H1 (cell line): Measurements from ENCODE around the gene RBM44. TPM values are rescaled to one million over a fixed set of nuclear protein-coding genes. Genes with fewer than 3 reads are reported as not detected.

Experiments used
- EP300 ChIP-seq, 2 experiments: IDR thresholded peaks; 1 replicate in 1 of 2; 2 replicates in 1 of 2; pipeline ENCODE4 v1.6.1; 2011 to 2012; ENCODE audit warnings: low read depth in 2 of 2, low read length in 2 of 2, mild to moderate bottlenecking in 2 of 2, borderline replicate concordance in 1 of 2, inconsistent platforms in 1 of 2, moderate library complexity in 1 of 2
- HDAC2 ChIP-seq, 2 experiments: fragments of 300-600 bp in 1 of 2; sonication (generic) in 1 of 2; IDR thresholded peaks; 2 replicates each; pipeline ENCODE4 v1.6.1; 2011 to 2012; ENCODE audit warnings: low read depth in 2 of 2, low read length in 2 of 2, mild to moderate bottlenecking in 2 of 2, moderate library complexity in 2 of 2, borderline replicate concordance in 1 of 2, inconsistent platforms in 1 of 2
- polyA plus RNA-seq, 7 experiments: library from polyadenylated mRNA; depleted of rRNA in 3 of 7; stranded (reverse) in 5 of 7; unstranded in 2 of 7; fragments of >200 nt in 5 of 7; fragments of 200-250 nt in 2 of 7; gene quantifications; 1 replicate in 5 of 7; 2 replicates in 1 of 7; 4 replicates in 1 of 7; pipeline versions ENCODE4 v1.2.1 to v1.2.3, GENCODE V29; 2011 to 2013; ENCODE audit warnings: missing spikeins in 2 of 7, mixed read lengths in 2 of 7
- total RNA-seq: library from RNA; stranded (reverse); fragmentation: NEBNext Ultra II Directional; extraction: Animal tissue kit (Norgen Biotek cat#: 25700); gene quantifications from 2 replicates; pipeline ENCODE4 v1.2.1, GENCODE V29; 2021
- TF ChIP-seq, protein P1 (sequence below): IDR thresholded peaks from 2 replicates; pipeline ENCODE4 v1.6.1; 2012; ENCODE audit warnings: inconsistent platforms

Gene RBM44
- total and polyA plus RNA-seq, 2 of the 8 experiments (the other 6 are each of a cell fraction or from before 2014, with no cell fraction given), result 0.12 to 0.43 TPM

DNA sequence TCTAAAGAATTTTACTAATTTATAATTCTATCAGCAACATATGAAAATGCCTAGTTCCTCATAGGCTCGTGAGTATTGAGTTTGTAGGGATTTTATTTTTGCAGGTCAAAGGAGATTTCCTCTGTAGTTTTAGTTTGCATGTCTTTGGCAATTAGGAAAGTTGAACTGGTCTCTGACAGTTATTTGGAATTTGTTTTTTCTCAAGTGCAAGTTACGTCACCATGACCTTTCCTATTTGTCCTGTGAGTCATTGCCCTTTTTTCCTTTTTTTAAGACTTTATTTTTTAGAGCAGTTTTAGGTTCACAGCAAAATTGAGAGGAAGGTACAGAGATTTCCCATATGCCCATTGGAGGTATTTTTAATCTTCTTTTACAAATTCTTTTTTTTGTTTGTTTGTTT lies 89.8 kb downstream of the RBM44 start (continued):
- TF ChIP-seq EP300 (IDR thresholded peaks at IDR 0.05; ENCODE audit: borderline replicate concordance in 1 of 2, low read depth in 2 of 2, low read length in 2 of 2) (no peak), HDAC2 (IDR thresholded peaks at IDR 0.05; ENCODE audit: borderline replicate concordance in 1 of 2, low read depth in 2 of 2, low read length in 2 of 2) (no peak)
- TF ChIP-seq, protein P1, sequence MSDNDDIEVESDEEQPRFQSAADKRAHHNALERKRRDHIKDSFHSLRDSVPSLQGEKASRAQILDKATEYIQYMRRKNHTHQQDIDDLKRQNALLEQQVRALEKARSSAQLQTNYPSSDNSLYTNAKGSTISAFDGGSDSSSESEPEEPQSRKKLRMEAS, result no peak
